ENCODE data around the gene HES2.
"Not testable (repeated sequence)": the region's sequence is repeated elsewhere in the genome, so short reads cannot be mapped to it uniquely, and the experiment has no call there.

The HES2 gene

GRCh38 chr1:6437012-6437700, 17.4 kb upstream of the HES2 start:
- not testable (repeated sequence) for DNase-seq (ENCODE audit: low spot score)

- DNase-seq (ENCODE audit: low spot score) = not testable (repeated sequence)
Measured at GRCh38 chr1:6436277-6436676, 16.6 kb upstream of the HES2 start.

- no peak for DNase-seq (ENCODE audit: low spot score)
Measured at GRCh38 chr1:6435547-6435946, 15.8 kb upstream of the HES2 start.

GRCh38 chr1:6435129-6435528, 15.4 kb upstream of the HES2 start:
- DNase-seq (ENCODE audit: low spot score) = no peak

- DNase-seq (ENCODE audit: low spot score) = no peak
Measured at GRCh38 chr1:6434186-6434585, 14.5 kb upstream of the HES2 start.

- DNase-seq (ENCODE audit: low spot score) = not testable (repeated sequence)
Measured at GRCh38 chr1:6431645-6432579, 12.2 kb upstream of the HES2 start.

GRCh38 chr1:6429660-6430411, 10.1 kb upstream of the HES2 start:
- peak; percentile 45 for DNase-seq (ENCODE audit: low spot score)

GRCh38 chr1:6428453-6428852, 8.7 kb upstream of the HES2 start:
- DNase-seq (ENCODE audit: low spot score) = not testable (repeated sequence)

GRCh38 chr1:6427441-6428390, 8.0 kb upstream of the HES2 start:
- DNase-seq (ENCODE audit: low spot score) = no peak

- DNase-seq (ENCODE audit: low spot score) = no peak
Measured at GRCh38 chr1:6426972-6427350, 7.2 kb upstream of the HES2 start.

- no peak for DNase-seq (ENCODE audit: low spot score)
Measured at GRCh38 chr1:6426277-6426971, 6.7 kb upstream of the HES2 start.

- no peak for DNase-seq (ENCODE audit: low spot score)
Measured at GRCh38 chr1:6425658-6426057, 5.9 kb upstream of the HES2 start.

- DNase-seq (ENCODE audit: low spot score) = no peak
Measured at GRCh38 chr1:6424619-6425593, 5.2 kb upstream of the HES2 start, which contains the start of gene ESPN. ESPN (plus strand) TSS chr1:6424776; CDS start chr1:6424956, 180 bp downstream.

GRCh38 chr1:6424000-6424565, 4.4 kb upstream of the HES2 start:
- DNase-seq (ENCODE audit: low spot score) = no peak

GRCh38 chr1:6423321-6423999, 3.7 kb upstream of the HES2 start:
- DNase-seq (ENCODE audit: low spot score) = peak; percentile 58

GRCh38 chr1:6421266-6421665, 1.5 kb upstream of the HES2 start:
- no peak for DNase-seq (ENCODE audit: low spot score)

- no peak for DNase-seq (ENCODE audit: low spot score)
Measured at GRCh38 chr1:6420454-6421042, 829 bp upstream of the HES2 start.

GRCh38 chr1:6419397-6419803, 319 bp downstream of the HES2 start:
- DNase-seq (ENCODE audit: low spot score) = no peak

All from hematopoietic multipotent progenitor cell treated with erythropoietin and hydrocortisone succinate and interleukin-3 and kit ligand, for 15 days (in vitro differentiated cells).